ENCODE measurements around the gene RUFY2.

RUFY2 gene

GRCh38 chr10:68301790-68302502 lies 105.1 kb downstream of the RUFY2 start:
- TF ChIP-seq CTCF (IDR thresholded peaks at IDR 0.05; ENCODE audit: low read depth, low read length): peak; percentile 50
- DNase-seq (ENCODE audit: extremely low read depth, low read depth): peak; percentile 23

GRCh38 chr10:68301301-68301700 lies 105.8 kb downstream of the RUFY2 start:
- DNase-seq (ENCODE audit: extremely low read depth, low read depth): no peak
- no peak for TF ChIP-seq CTCF (IDR thresholded peaks at IDR 0.05; ENCODE audit: low read depth, low read length)

GRCh38 chr10:68296843-68297663 lies 110.0 kb downstream of the RUFY2 start:
- DNase-seq (ENCODE audit: extremely low read depth, low read depth): peak; percentile 49
- TF ChIP-seq CTCF (IDR thresholded peaks at IDR 0.05; ENCODE audit: low read depth, low read length): no peak
